Glutamatergic neuron (in vitro differentiated cells): ENCODE data around the gene MEX3B. TPM values are rescaled to one million over a fixed set of nuclear protein-coding genes. Genes with fewer than 3 reads are reported as not detected.

Source experiments
- DNase-seq: peaks from one replicate; pipeline ENCODE4 v3.0.0; 2022
- H3K27ac Mint-ChIP-seq: one replicate; pipeline ENCODE4 v1.8.0; 2020; ENCODE audit warnings: mild to moderate bottlenecking, mixed read lengths, inconsistent platforms; ENCODE audit not compliant: unreplicated experiment
- H3K27me3 Mint-ChIP-seq: one replicate; pipeline ENCODE4 v1.8.0; 2020; ENCODE audit warnings: mild to moderate bottlenecking, moderate library complexity, mixed read lengths, inconsistent platforms; ENCODE audit not compliant: unreplicated experiment
- H3K36me3 Mint-ChIP-seq: one replicate; pipeline ENCODE4 v1.8.0; 2020; ENCODE audit warnings: mild to moderate bottlenecking, mixed read lengths, inconsistent platforms; ENCODE audit not compliant: unreplicated experiment
- H3K4me1 Mint-ChIP-seq: one replicate; pipeline ENCODE4 v1.8.0; 2020; ENCODE audit warnings: mild to moderate bottlenecking, low read depth, mixed read lengths, inconsistent platforms; ENCODE audit not compliant: unreplicated experiment
- H3K4me3 Mint-ChIP-seq: one replicate; pipeline ENCODE4 v1.8.0; 2020; ENCODE audit warnings: mild to moderate bottlenecking, mixed read lengths, inconsistent platforms; ENCODE audit not compliant: unreplicated experiment
- H3K9me3 Mint-ChIP-seq: one replicate; pipeline ENCODE4 v1.8.0; 2020; ENCODE audit warnings: mild to moderate bottlenecking, moderate library complexity, mixed read lengths, inconsistent platforms; ENCODE audit not compliant: unreplicated experiment
- CTCF ChIP-seq: fragments of 200-600 bp; sonication (generic); IDR thresholded peaks from one replicate; pipeline ENCODE4 v1.5.0; 2021; ENCODE audit not compliant: partially characterized antibody, unreplicated experiment
- total RNA-seq: library from RNA; stranded (reverse); fragmentation: NEBNext Ultra II Directional; extraction: Animal tissue kit (Norgen Biotek cat#: 25700); gene quantifications from one replicate; pipeline ENCODE4 v1.2.1, GENCODE V29; 2021; ENCODE audit not compliant: unreplicated experiment

MEX3B gene
- total RNA-seq, 1 donor from 2014 or later: 96.2 TPM

- no peaks in the 10 kb centered on the region for H3K9me3 Mint-ChIP-seq
- no peak for DNase-seq
- H3K27me3 Mint-ChIP-seq: no peaks in the 10 kb centered on the region
- H3K27ac Mint-ChIP-seq: no peak overlapping the region
- TF ChIP-seq CTCF: no peak
- no peaks in the 10 kb centered on the region for H3K4me1 Mint-ChIP-seq
- no peak overlapping the region for H3K4me3 Mint-ChIP-seq
- no peaks in the 10 kb centered on the region for H3K36me3 Mint-ChIP-seq
Measured at GRCh38 chr15:82072926-82073537, 27.2 kb upstream of the MEX3B start.

- H3K27ac Mint-ChIP-seq: no peak overlapping the region
- H3K4me3 Mint-ChIP-seq: no peak overlapping the region
- H3K36me3 Mint-ChIP-seq: no peaks in the 10 kb centered on the region
- H3K27me3 Mint-ChIP-seq: peaks cover 3% of the 10 kb centered on the region
- H3K9me3 Mint-ChIP-seq: peaks cover 2% of the 10 kb centered on the region
- TF ChIP-seq CTCF: no peak
- H3K4me1 Mint-ChIP-seq: peaks cover 6% of the 10 kb centered on the region
- no peak for DNase-seq
Measured at GRCh38 chr15:82066455-82066854, 20.6 kb upstream of the MEX3B start.

GRCh38 chr15:82064824-82065223 is 19.0 kb upstream of the MEX3B start:
- H3K27ac Mint-ChIP-seq: no peak overlapping the region
- TF ChIP-seq CTCF: no peak
- no peaks in the 10 kb centered on the region for H3K36me3 Mint-ChIP-seq
- no peak overlapping the region for H3K4me3 Mint-ChIP-seq
- no peak for DNase-seq
- H3K4me1 Mint-ChIP-seq: peaks cover 10% of the 10 kb centered on the region
- H3K9me3 Mint-ChIP-seq: peaks cover 2% of the 10 kb centered on the region
- peaks cover 3% of the 10 kb centered on the region for H3K27me3 Mint-ChIP-seq

- no peak for TF ChIP-seq CTCF
- DNase-seq: no peak
- Mint-ChIP-seq H3K4me3 (no peak overlapping the region), H3K36me3 (no peaks in the 10 kb centered on the region), H3K9me3 (peaks cover 4% of the 10 kb centered on the region), H3K27me3 (peaks cover 9% of the 10 kb centered on the region), H3K4me1 (peaks cover 20% of the 10 kb centered on the region), H3K27ac (no peak overlapping the region)
Measured at GRCh38 chr15:82062479-82063454, 16.9 kb upstream of the MEX3B start.

GRCh38 chr15:82060817-82061216 is 15.0 kb upstream of the MEX3B start:
- Mint-ChIP-seq H3K27ac (no peak overlapping the region), H3K4me1 (peaks cover 17% of the 10 kb centered on the region), H3K36me3 (no peaks in the 10 kb centered on the region), H3K9me3 (peaks cover 2% of the 10 kb centered on the region), H3K4me3 (no peak overlapping the region), H3K27me3 (peaks cover 9% of the 10 kb centered on the region)
- no peak for TF ChIP-seq CTCF
- DNase-seq: no peak
